Measurements from ENCODE around the gene DBP.

DBP gene

GRCh38 chr19:48598996-48599700, 38.0 kb downstream of the DBP start:
- no peak for ATAC-seq (replicated peaks)
- peak overlapping the region in 1 of 2 donors; percentile 11 for H3K27ac Mint-ChIP-seq

DNA sequence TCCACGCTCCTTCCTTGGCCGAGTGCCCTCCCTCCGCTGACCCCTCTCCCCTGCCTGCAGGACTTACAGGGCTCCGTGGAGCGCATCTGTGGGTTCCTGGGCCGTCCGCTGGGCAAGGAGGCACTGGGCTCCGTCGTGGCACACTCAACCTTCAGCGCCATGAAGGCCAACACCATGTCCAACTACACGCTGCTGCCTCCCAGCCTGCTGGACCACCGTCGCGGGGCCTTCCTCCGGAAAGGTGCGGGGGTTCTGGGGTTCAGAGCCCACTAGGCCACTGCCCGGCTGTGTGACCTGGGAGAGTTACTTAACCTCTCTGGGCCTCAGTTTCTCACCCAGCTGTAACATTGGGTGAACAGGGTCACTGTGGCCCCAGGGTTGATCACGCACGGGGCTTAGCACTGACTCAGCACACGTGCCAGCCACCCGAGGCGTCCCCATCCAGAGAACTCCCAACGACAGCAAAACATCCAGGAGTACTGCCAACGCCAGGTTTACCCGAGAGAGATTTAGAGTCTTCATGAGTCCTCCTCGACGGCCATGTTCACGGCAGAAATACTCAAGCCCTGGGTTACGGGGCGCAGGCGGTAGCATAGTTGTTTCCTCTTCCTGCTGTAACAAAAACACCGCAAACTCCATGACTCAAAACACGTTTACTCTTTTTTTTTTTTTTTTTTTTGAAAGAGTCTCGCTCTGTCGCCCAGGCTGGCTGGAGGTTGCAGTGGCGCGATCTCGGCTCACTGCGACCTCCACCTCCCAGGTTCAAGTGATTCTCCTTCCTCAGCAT, 40.3 kb downstream of the DBP start:
- peaks cover 4% of the 10 kb centered on the region for H3K36me3 Mint-ChIP-seq (ENCODE audit: insufficient read depth)
- DNase-seq (peak in 2 of 3 experiments; percentile 29 to 35), ATAC-seq (replicated peaks) (peak; percentile 97)
- H3K27ac Mint-ChIP-seq: peak overlapping the region; percentile 58 to 91
- peaks cover 0 to 8% of the 10 kb centered on the region in 2 donors for H3K27me3 Mint-ChIP-seq
- peak overlapping the region; percentile 58 to 68 for H3K4me3 Mint-ChIP-seq
- no peaks in the 10 kb centered on the region for H3K9me3 Mint-ChIP-seq
- peaks cover 4 to 14% of the 10 kb centered on the region in 2 donors for H3K4me1 Mint-ChIP-seq (ENCODE audit: low read depth in 2 of 2)

More at GRCh38 chr19:48598996-48599700, 38.0 kb downstream of the DBP start:
- Mint-ChIP-seq H3K4me3 (no peak overlapping the region), H3K36me3 (ENCODE audit: insufficient read depth) (no peaks in the 10 kb centered on the region), H3K4me1 (ENCODE audit: low read depth in 2 of 2) (peaks cover 4 to 11% of the 10 kb centered on the region in 2 donors), H3K9me3 (no peaks in the 10 kb centered on the region), H3K27me3 (peaks cover 0 to 8% of the 10 kb centered on the region in 2 donors)
- DNase-seq: no peak

GRCh38 chr19:48596237-48596636, 40.9 kb downstream of the DBP start:
- no peak for ATAC-seq (replicated peaks)
- H3K27ac Mint-ChIP-seq: peak overlapping the region; percentile 76 to 91
- H3K27me3 Mint-ChIP-seq: peaks cover 0 to 8% of the 10 kb centered on the region in 2 donors
- H3K4me3 Mint-ChIP-seq: peak overlapping the region in 1 of 2 donors; percentile 40
- DNase-seq: no peak
- peaks cover 4 to 15% of the 10 kb centered on the region in 2 donors for H3K4me1 Mint-ChIP-seq (ENCODE audit: low read depth in 2 of 2)
- no peaks in the 10 kb centered on the region for H3K9me3 Mint-ChIP-seq
- H3K36me3 Mint-ChIP-seq (ENCODE audit: insufficient read depth): peaks cover 4% of the 10 kb centered on the region

DNA sequence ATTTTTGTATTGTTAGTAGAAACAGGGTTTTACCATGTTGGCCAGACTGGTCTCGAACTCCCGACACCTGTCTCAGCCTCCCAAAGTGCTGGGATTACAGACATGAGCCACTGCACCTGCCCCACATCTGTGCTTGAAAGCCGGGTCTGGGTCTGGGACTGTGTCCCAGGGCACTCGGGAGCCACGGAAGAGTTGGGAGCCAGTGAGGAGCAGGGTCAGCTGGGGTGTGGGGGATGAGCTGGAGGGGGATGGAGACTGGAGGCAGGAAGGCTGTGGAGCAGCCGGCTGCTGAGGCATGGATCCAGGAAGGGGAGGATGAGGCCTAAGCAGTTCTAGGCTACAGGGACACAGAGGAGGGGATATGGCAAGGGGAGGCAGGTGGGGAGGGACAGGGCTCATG, 41.3 kb downstream of the DBP start:
- Mint-ChIP-seq H3K4me1 (ENCODE audit: low read depth in 2 of 2) (peaks cover 4 to 15% of the 10 kb centered on the region in 2 donors), H3K27ac (peak overlapping the region; percentile 39 to 76)

DNA sequence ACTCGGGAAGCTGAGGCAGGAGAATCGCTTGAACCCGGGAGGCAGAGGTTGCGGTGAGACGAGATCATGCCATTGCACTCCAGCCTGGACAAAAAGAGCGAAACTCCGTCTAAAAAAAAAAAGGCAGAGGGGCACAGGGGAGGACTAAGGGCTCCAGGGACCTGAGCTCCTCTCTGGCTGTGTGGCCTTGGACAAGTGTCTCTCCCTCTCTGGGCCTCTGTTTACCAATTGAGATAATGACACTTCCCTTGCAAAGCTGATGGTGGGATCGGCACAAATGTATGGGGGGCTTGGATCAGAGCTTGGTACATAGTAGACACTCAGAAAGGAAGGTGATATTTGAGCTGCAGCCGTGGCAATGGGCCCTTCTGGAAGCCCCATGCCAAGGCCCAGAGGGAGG, 42.0 kb downstream of the DBP start:
- Mint-ChIP-seq H3K9me3 (no peaks in the 10 kb centered on the region), H3K36me3 (ENCODE audit: insufficient read depth) (peaks cover 4% of the 10 kb centered on the region), H3K4me1 (ENCODE audit: low read depth in 2 of 2) (peaks cover 4 to 15% of the 10 kb centered on the region in 2 donors), H3K27me3 (peaks cover 0 to 8% of the 10 kb centered on the region in 2 donors), H3K27ac (peak overlapping the region in 1 of 2 donors; percentile 39), H3K4me3 (peak overlapping the region; percentile 9 to 40)
- DNase-seq (no peak), ATAC-seq (replicated peaks) (no peak)

More for the DNA sequence above, 41.3 kb downstream of the DBP start:
- no peak for DNase-seq
- ATAC-seq (replicated peaks): no peak
- Mint-ChIP-seq H3K36me3 (ENCODE audit: insufficient read depth) (peaks cover 4% of the 10 kb centered on the region), H3K4me3 (peak overlapping the region; percentile 27 to 40), H3K27me3 (peaks cover 0 to 8% of the 10 kb centered on the region in 2 donors), H3K9me3 (no peaks in the 10 kb centered on the region)

GRCh38 chr19:48591021-48591420, 46.2 kb downstream of the DBP start:
- no peaks in the 10 kb centered on the region for H3K9me3 Mint-ChIP-seq
- H3K4me1 Mint-ChIP-seq (ENCODE audit: low read depth in 2 of 2): peaks cover 13 to 18% of the 10 kb centered on the region in 2 donors
- H3K4me3 Mint-ChIP-seq: no peak overlapping the region
- DNase-seq (no peak), ATAC-seq (replicated peaks) (no peak)
- H3K36me3 Mint-ChIP-seq (ENCODE audit: insufficient read depth): peaks cover 8% of the 10 kb centered on the region
- H3K27ac Mint-ChIP-seq: peak overlapping the region in 1 of 2 donors; percentile 91
- peaks cover 0 to 6% of the 10 kb centered on the region in 2 donors for H3K27me3 Mint-ChIP-seq

DNA sequence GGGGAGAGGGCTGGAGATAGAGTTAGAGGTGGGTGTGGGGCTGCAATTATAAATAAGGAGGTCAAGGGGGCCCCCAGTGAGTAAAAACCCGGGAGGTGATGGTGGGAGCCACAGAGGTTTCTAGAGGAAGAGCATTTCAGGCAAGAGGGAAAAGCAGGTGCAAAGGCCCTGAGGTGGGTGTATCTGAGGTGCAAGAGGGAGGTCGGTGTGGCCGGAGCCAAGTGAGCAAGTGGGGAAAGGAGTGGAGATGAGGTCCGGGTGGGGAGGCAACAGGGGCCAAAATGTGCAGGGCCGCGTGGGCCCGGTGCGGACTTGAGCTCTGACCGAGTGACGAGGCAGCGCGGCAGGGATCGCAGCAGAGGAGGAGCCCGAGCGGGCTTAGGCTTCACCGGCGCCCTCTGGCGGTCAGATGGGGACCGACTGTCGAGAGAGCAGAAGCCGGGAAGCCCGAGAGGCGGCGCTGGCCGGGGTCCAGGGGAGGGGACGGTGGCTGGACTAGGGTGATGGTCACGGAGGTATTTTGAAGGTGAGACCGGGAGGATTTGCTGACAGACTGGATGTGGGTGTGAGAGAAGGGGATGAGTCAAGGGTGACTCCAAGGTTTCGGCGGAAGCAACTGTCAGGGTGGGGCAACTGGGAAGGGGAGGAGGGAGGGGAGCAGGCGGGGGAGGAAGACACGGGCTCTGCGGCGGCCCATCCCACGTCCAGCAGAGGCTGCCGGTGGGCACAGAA, 48.3 kb downstream of the DBP start:
- Mint-ChIP-seq H3K36me3 (ENCODE audit: insufficient read depth) (peaks cover 5% of the 10 kb centered on the region), H3K27me3 (peaks cover 0 to 12% of the 10 kb centered on the region in 2 donors), H3K9me3 (no peaks in the 10 kb centered on the region), H3K27ac (peak overlapping the region; percentile 67 to 89), H3K4me1 (ENCODE audit: low read depth in 2 of 2) (peaks cover 15 to 16% of the 10 kb centered on the region in 2 donors), H3K4me3 (peak overlapping the region; percentile 79 to 83)
- ATAC-seq (replicated peaks) (peak; percentile 92), DNase-seq (peak; percentile 88 to 89 (median 89))

DNA sequence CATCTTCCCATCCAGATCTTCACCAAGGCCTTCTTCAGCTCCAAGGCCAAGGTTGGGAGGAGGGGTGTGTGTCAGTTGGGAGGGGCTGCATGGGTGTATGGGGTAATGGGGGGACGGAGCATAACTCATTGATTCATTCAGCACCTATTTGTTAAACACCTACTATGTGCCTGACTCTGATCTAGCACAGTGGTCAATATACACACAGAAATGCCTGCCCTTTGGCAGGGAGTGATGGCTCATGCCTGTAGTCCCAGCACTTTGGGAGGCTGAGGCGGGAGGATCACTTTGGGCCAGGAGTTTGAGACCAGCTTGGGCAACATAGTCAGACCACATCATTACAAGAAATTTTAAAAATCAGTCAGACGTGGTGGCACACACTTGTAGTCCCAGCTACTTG, 49.8 kb downstream of the DBP start:
- Mint-ChIP-seq H3K27ac (no peak overlapping the region), H3K4me1 (ENCODE audit: low read depth in 2 of 2) (peaks cover 15 to 16% of the 10 kb centered on the region in 2 donors), H3K36me3 (ENCODE audit: insufficient read depth) (peaks cover 4% of the 10 kb centered on the region), H3K27me3 (peaks cover 0 to 12% of the 10 kb centered on the region in 2 donors), H3K9me3 (no peaks in the 10 kb centered on the region), H3K4me3 (no peak overlapping the region)
- ATAC-seq (replicated peaks): no peak
- no peak for DNase-seq

GRCh38 chr19:48582168-48582567, 55.0 kb downstream of the DBP start:
- no peak overlapping the region for H3K4me3 Mint-ChIP-seq
- DNase-seq (no peak), ATAC-seq (replicated peaks) (no peak)
- peaks cover 0 to 6% of the 10 kb centered on the region in 2 donors for H3K27me3 Mint-ChIP-seq
- peaks cover 3% of the 10 kb centered on the region for H3K36me3 Mint-ChIP-seq (ENCODE audit: insufficient read depth)
- H3K9me3 Mint-ChIP-seq: no peaks in the 10 kb centered on the region
- no peak overlapping the region for H3K27ac Mint-ChIP-seq
- peaks cover 4 to 6% of the 10 kb centered on the region in 2 donors for H3K4me1 Mint-ChIP-seq (ENCODE audit: low read depth in 2 of 2)
